ENCODE measurements around the gene STRBP. TPM values are rescaled to one million over a fixed set of nuclear protein-coding genes. Genes with fewer than 3 reads are reported as not detected.

Gene STRBP
- total and polyA plus RNA-seq, 2 of the 8 experiments (the other 6 are each of a cell fraction or from before 2014, with no cell fraction given), result 29.7 to 105 TPM

- H3K56ac ChIP-seq (replicated peaks; ENCODE audit: insufficient read length, low read depth, low read length), result no peak overlapping the region
- FAIRE-seq (no peak), DNase-seq (ENCODE audit: low read depth in 1 of 2, low spot score in 2 of 2) (no peak)
- no peak overlapping the region for H3K4me3 ChIP-seq (ENCODE audit: extremely low read depth in 1 of 4, insufficient read depth in 2 of 4, low read depth in 3 of 4, low read length in 4 of 4)
- no peak overlapping the region for H2BK5ac ChIP-seq (ENCODE audit: low read depth, low read length)
- H3K27ac ChIP-seq (ENCODE audit: low read depth, low read length), result no peak overlapping the region
- H3K9me3 ChIP-seq (ENCODE audit: insufficient read depth in 2 of 2, low read depth in 1 of 2, low read length in 1 of 2), result no peaks in the 10 kb centered on the region
- TF ChIP-seq BACH1 (IDR thresholded peaks at IDR 0.05; ENCODE audit: low read length) (no peak), TAF1 (IDR thresholded peaks at IDR 0.05; ENCODE audit: low read depth, low read length) (no peak), PHF8 (conservative IDR thresholded peaks at IDR 0.05; ENCODE audit: low read depth, low read length) (no peak), SIX5 (IDR thresholded peaks at IDR 0.05; ENCODE audit: low read depth, low read length) (no peak), RXRA (IDR thresholded peaks at IDR 0.05; ENCODE audit: insufficient read depth, low read depth, low read length) (no peak), CTBP2 (IDR thresholded peaks at IDR 0.05; ENCODE audit: borderline replicate concordance, insufficient read depth, insufficient read length, low read length) (no peak), E2F6 (IDR thresholded peaks at IDR 0.05) (no peak)
- no peak overlapping the region for H2BK120ac ChIP-seq (replicated peaks; ENCODE audit: low read depth, low read length)
- no peak overlapping the region for H2AFZ ChIP-seq (ENCODE audit: low read length)
- peaks cover 0 to 25% (median 15%) of the 10 kb centered on the region in 4 experiments; a peak in 5 of 8 replicates for H3K36me3 ChIP-seq (ENCODE audit: control insufficient read depth in 2 of 4, insufficient read depth in 4 of 4, low read length in 3 of 4)
- 95% methylated on average over 3 of the region's 3 CpGs; no CpG with 5 or more reads in 1 of the 2 experiments for WGBS, 2 experiments (ENCODE audit: extremely low coverage in 1 of 2, insufficient coverage in 1 of 2, insufficient read length in 1 of 2, insufficient replicate concordance in 2 of 2, low coverage in 1 of 2, low lambda C conversion rate in 2 of 2, missing lambda C conversion rate in 1 of 2)
- H4K5ac ChIP-seq (ENCODE audit: insufficient read length, low read depth, low read length), result no peak overlapping the region
- peaks cover 2% of the 10 kb centered on the region in 2 experiments for H4K20me1 ChIP-seq (replicated peaks in 1 of 2; ENCODE audit: control insufficient read depth in 1 of 2, insufficient read depth in 2 of 2, low read length in 2 of 2)
- H3K18ac ChIP-seq (ENCODE audit: extremely low read depth, low read length), result no peak overlapping the region
- ChIA-PET CTCF (ENCODE audit: partially characterized antibody) (interaction anchor here (1.6 kb wide), 1 partner anchor 222 kb away, joined by 3 read pairs; no protein-coding TSS in a partner anchor), POLR2A (ENCODE audit: partially characterized antibody) (interaction anchor here (2.1 kb wide), 1 partner anchor 10 kb away, joined by 5 read pairs; no protein-coding TSS in a partner anchor)
- no peak overlapping the region for H2BK20ac ChIP-seq (ENCODE audit: low read length)
- H3K79me2 ChIP-seq (ENCODE audit: control insufficient read depth in 1 of 2, insufficient read depth in 2 of 2, low read length in 2 of 2), result no peaks in the 10 kb centered on the region
- H4K8ac ChIP-seq (ENCODE audit: extremely low read depth, insufficient read depth, low read length), result no peak overlapping the region
- peaks cover 0 to 6% (median 0%) of the 10 kb centered on the region in 4 experiments; a peak in 1 of 7 replicates for H3K4me1 ChIP-seq (replicated peaks in 1 of 4; ENCODE audit: control insufficient read depth in 3 of 4, insufficient read depth in 4 of 4, low read length in 3 of 4)
- H3K23ac ChIP-seq (ENCODE audit: insufficient read length), result no peak overlapping the region
- no peak overlapping the region for H3K9ac ChIP-seq (replicated peaks in 1 of 4; ENCODE audit: extremely low read depth in 1 of 4, low read depth in 3 of 4, low read length in 3 of 4)
- no peak overlapping the region for H4K91ac ChIP-seq (replicated peaks; ENCODE audit: insufficient read length, low read length)
- no peak overlapping the region for H2BK15ac ChIP-seq (ENCODE audit: low read length)
- no peak overlapping the region for H2BK12ac ChIP-seq (ENCODE audit: low read depth, low read length)
- H3K27me3 ChIP-seq (replicated peaks in 1 of 4; ENCODE audit: control insufficient read depth in 3 of 4, extremely low read depth in 1 of 4, insufficient read depth in 3 of 4, low read length in 3 of 4), result no peaks in the 10 kb centered on the region
- no peak overlapping the region for H2AK5ac ChIP-seq (ENCODE audit: low read depth, low read length)
- no peak overlapping the region for H3K14ac ChIP-seq (ENCODE audit: insufficient read length)
- no peaks in the 10 kb centered on the region for H3K79me1 ChIP-seq (ENCODE audit: low read depth, low read length)
- no peak overlapping the region for H3K4me2 ChIP-seq (ENCODE audit: insufficient read depth in 1 of 2, low read depth in 2 of 2, low read length in 2 of 2)
- H3K23me2 ChIP-seq (ENCODE audit: low read depth, low read length), result no peaks in the 10 kb centered on the region
- no peak overlapping the region for H3K4ac ChIP-seq (replicated peaks; ENCODE audit: insufficient read length, low read depth, low read length)
These were observed 140.8 kb downstream of the STRBP start for GRCh38 chr9:123127512-123128075.

Data from H1 (cell line).